GM19467 (cell line): ENCODE data around the gene EIF2A.

Experiments
- ATAC-seq: cut with Tn5 transposase; IDR thresholded peaks from one replicate; pipeline ENCODE4 v1.9.1; 2021; ENCODE audit warnings: mild to moderate bottlenecking, moderate library complexity; ENCODE audit not compliant: unreplicated experiment

Gene EIF2A

GRCh38 chr3:150631515-150632221, 85.1 kb downstream of the EIF2A start:
- no peak for ATAC-seq

GRCh38 chr3:150635076-150635475, 88.5 kb downstream of the EIF2A start:
- ATAC-seq = no peak

DNA sequence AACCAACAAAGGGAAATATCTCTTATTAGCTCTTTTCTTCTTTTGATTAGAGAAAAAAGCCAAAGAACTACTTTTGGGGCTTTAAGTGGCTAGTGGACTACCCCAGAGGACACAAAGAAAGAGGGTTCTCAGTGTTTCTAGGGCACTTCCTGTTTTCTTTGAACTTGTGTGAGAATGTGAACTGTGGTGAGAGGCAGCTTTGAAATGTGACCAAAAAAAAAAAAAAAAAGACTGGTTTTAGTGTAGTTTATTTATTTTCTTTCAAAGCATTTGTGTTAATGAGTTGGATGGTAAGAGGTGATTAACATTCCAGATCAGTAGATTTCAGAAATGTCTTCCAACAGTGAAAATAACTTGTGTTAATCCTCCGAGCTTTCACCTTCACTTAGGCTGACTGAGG, 88.9 kb downstream of the EIF2A start:
- no peak for ATAC-seq
